Ovary (tissue), 3 donors: ENCODE data around the gene AIFM2.

Source experiments
- CTCF ChIP-seq, 3 donors: fragments of 450-650 bp in 2 of 3; fragments of 200-600 bp in 1 of 3; IDR thresholded peaks; one replicate each; pipeline versions ENCODE4 v1.5.1 to v1.8.0; 2016 to 2022; ENCODE audit warnings: antibody characterized with exemption in 3 of 3, mild to moderate bottlenecking in 1 of 3
- POLR2A ChIP-seq: fragments of 450-650 bp; IDR thresholded peaks from one replicate; pipeline ENCODE4 v1.6.1; 2017; ENCODE audit warnings: antibody characterized with exemption, mild to moderate bottlenecking, moderate library complexity
- donor health status: DM: no; HTN: no; CAD: no.

GRCh38 chr10:70066190-70066589, 66.4 kb downstream of the AIFM2 start:
- TF ChIP-seq CTCF (IDR thresholded peaks at IDR 0.05) (no peak), POLR2A (no peak)
